Adrenal gland (tissue), 12 donors: ENCODE results near the gene MAD1L1. TPM values are rescaled to one million over a fixed set of nuclear protein-coding genes. Genes with fewer than 3 reads are reported as not detected.

Experiments used
- DNase-seq, 7 donors: peaks; one replicate each; pipeline ENCODE4 v3.0.0-alpha.2; 2019 to 2020
- H3K27ac ChIP-seq, 5 donors: fragments of 200-600 bp; sonication (generic) in 4 of 5; 1 replicate in 3 of 5; 2 replicates in 2 of 5; pipeline versions ENCODE4 v1.5.1 to v1.8.0; 2016 to 2020; ENCODE audit warnings: mild to moderate bottlenecking in 1 of 5
- H3K27me3 ChIP-seq: fragments of 200-600 bp; 2 replicates; pipeline ENCODE4 v1.8.0; 2021
- H3K36me3 ChIP-seq, 2 donors: fragments of 200-600 bp; replicated peaks in 1 of 2; 1 replicate in 1 of 2; 2 replicates in 1 of 2; pipeline versions ENCODE4 v1.5.1 to v1.8.0; 2018 to 2022
- H3K4me1 ChIP-seq, 2 donors: fragments of 200-600 bp; replicated peaks in 1 of 2; 1 replicate in 1 of 2; 2 replicates in 1 of 2; pipeline versions ENCODE4 v1.5.1 to v1.8.0; 2018 to 2021
- H3K4me3 ChIP-seq, 4 donors: fragments of 200-600 bp; sonication (generic) in 3 of 4; one replicate each; pipeline ENCODE4 v1.5.1; 2016 to 2018
- H3K9me3 ChIP-seq, 3 donors: fragments of 200-600 bp; sonication (generic) in 1 of 3; replicated peaks in 1 of 3; 1 replicate in 2 of 3; 2 replicates in 1 of 3; pipeline versions ENCODE4 v1.5.1 to v1.8.0; 2016 to 2021
- CTCF ChIP-seq, 6 experiments: fragments of 450-650 bp in 4 of 6; fragments of 200-600 bp in 2 of 6; sonication (generic) in 1 of 6; IDR thresholded peaks; 1 replicate in 5 of 6; 2 replicates in 1 of 6; pipeline versions ENCODE4 v1.5.1 to v1.8.0; 2016 to 2021; ENCODE audit warnings: antibody characterized with exemption in 6 of 6, mild to moderate bottlenecking in 2 of 6, moderate library complexity in 1 of 6
- POLR2A ChIP-seq, 2 donors: fragments of 450-650 bp; IDR thresholded peaks; one replicate each; pipeline ENCODE4 v1.6.1; 2017; ENCODE audit warnings: antibody characterized with exemption in 2 of 2, mild to moderate bottlenecking in 2 of 2, moderate library complexity in 1 of 2
- WGBS, 4 donors: extraction: QIAGEN DNeasy Blood & Tissue Kit in 2 of 4; methylation state at CpG; one replicate each; pipeline versions ENCODE4 v1.1.5 to v1.1.7; 2013 to 2017; 5-methylcytosine and 5-hydroxymethylcytosine counted together
- intact Hi-C, 2 donors: fragments of 100-400 bp; cut with DNase I; formaldehyde crosslinking; loops; one replicate each; pipeline versions ENCODE4 v1.14.1 to v1.15.0; 2022 to 2023
- polyA plus RNA-seq, 3 donors: library from polyadenylated mRNA; stranded (reverse); fragments of 200-250 nt in 2 of 3; fragments of 350-450 nt in 1 of 3; fragmentation: Illumina TruSeq in 1 of 3; extraction: RNeasy Lipid Tissue Mini Kit (QIAGEN cat#74804) in 1 of 3; gene quantifications; one replicate each; pipeline ENCODE4 v1.2.3, GENCODE V29; 2013 to 2014
- total RNA-seq, 9 donors: library from RNA; depleted of rRNA in 4 of 9; stranded (reverse); fragments of >200 nt in 4 of 9; fragments of 120-200 nt in 1 of 9; fragmentation: NEBNext Ultra II Directional in 1 of 9; extraction: Animal tissue kit (Norgen Biotek cat#: 25700) in 1 of 9; gene quantifications; one replicate each; pipeline versions ENCODE4 v1.1.0 to v1.2.4, GENCODE V29; 2013 to 2023
- donor health status: healthy with polysubstance abuse.
- donor health status: Bipolar disorder and iron deficiency.
- donor health status: DM: yes; HTN: yes; CAD: no.
- donor health status: DM: no; HTN: no; CAD: no.
- donor health status: DM: no; HTN: no; CAD: no.
- donor health status: DM: yes; HTN: yes; CAD: no.

MAD1L1 gene
- total and polyA plus RNA-seq, 12 donors: 6.7 to 87.7 (median 28.9) TPM

GRCh38 chr7:1945558-1945957 lies 287.2 kb downstream of the MAD1L1 start:
- no peak for TF ChIP-seq CTCF (IDR thresholded peaks at IDR 0.05)
- TF ChIP-seq POLR2A (IDR thresholded peaks at IDR 0.05): no peak
- H3K27me3 ChIP-seq: no peaks in the 10 kb centered on the region
- no peak overlapping the region for H3K27ac ChIP-seq
- intact Hi-C loops: no loop called here
- no peak for DNase-seq
- H3K9me3 ChIP-seq: no peaks in the 10 kb centered on the region
- no peak overlapping the region for H3K4me3 ChIP-seq
- 79 to 100% (median 82%) methylated on average over 3 to 14 of the region's 14 CpGs for WGBS, 4 donors
- H3K36me3 ChIP-seq: no peaks in the 10 kb centered on the region
- no peaks in the 10 kb centered on the region for H3K4me1 ChIP-seq

- intact Hi-C loops: no loop called here
- H3K4me3 ChIP-seq: no peak overlapping the region
- no peak overlapping the region for H3K27ac ChIP-seq
- TF ChIP-seq POLR2A (IDR thresholded peaks at IDR 0.05) (no peak), CTCF (IDR thresholded peaks at IDR 0.05) (no peak)
- H3K4me1 ChIP-seq: no peaks in the 10 kb centered on the region
- no peaks in the 10 kb centered on the region for H3K9me3 ChIP-seq
- DNase-seq: no peak
- H3K36me3 ChIP-seq: no peaks in the 10 kb centered on the region
- H3K27me3 ChIP-seq: no peaks in the 10 kb centered on the region
- 89 to 100% (median 94%) methylated on average over 6 to 21 of the region's 21 CpGs for WGBS, 4 donors
These were observed 288.0 kb downstream of the MAD1L1 start for GRCh38 chr7:1944619-1945210.

GRCh38 chr7:1943933-1944618 lies 288.7 kb downstream of the MAD1L1 start:
- Histone ChIP-seq H3K27ac (no peak overlapping the region), H3K4me3 (no peak overlapping the region), H3K9me3 (no peaks in the 10 kb centered on the region), H3K36me3 (no peaks in the 10 kb centered on the region), H3K27me3 (no peaks in the 10 kb centered on the region), H3K4me1 (no peaks in the 10 kb centered on the region)
- no peak for DNase-seq
- 72 to 80% (median 76%) methylated on average over 23 to 25 of the region's 25 CpGs for WGBS, 4 donors
- intact Hi-C loops: no loop called here
- TF ChIP-seq CTCF (IDR thresholded peaks at IDR 0.05): no peak
- no peak for TF ChIP-seq POLR2A (IDR thresholded peaks at IDR 0.05)

GRCh38 chr7:1943326-1943725 lies 289.4 kb downstream of the MAD1L1 start:
- no peak for DNase-seq
- Histone ChIP-seq H3K27me3 (no peaks in the 10 kb centered on the region), H3K4me3 (no peak overlapping the region), H3K27ac (no peak overlapping the region), H3K4me1 (no peaks in the 10 kb centered on the region), H3K36me3 (no peaks in the 10 kb centered on the region), H3K9me3 (no peaks in the 10 kb centered on the region)
- WGBS, 4 donors: 76 to 84% (median 82%) methylated on average over 11 of the region's 11 CpGs
- TF ChIP-seq POLR2A (IDR thresholded peaks at IDR 0.05) (no peak), CTCF (IDR thresholded peaks at IDR 0.05) (no peak)
- intact Hi-C loops: no loop called here
